T-helper 2 cell treated with Interferon-gamma antibody and Interleukin-4, amounts not matched to agents 5 μg/mL and 100 μg/mL, for 36 hours (primary cell): ENCODE results near the gene ABCA3.

Experiments
- DNase-seq: peaks from one replicate; pipeline ENCODE4 v3.0.0; 2021; ENCODE audit warnings: low spot score
- H3K27ac Mint-ChIP-seq: one replicate; pipeline ENCODE4 v1.8.0; 2021; ENCODE audit warnings: mild to moderate bottlenecking, mixed read lengths
- H3K27me3 Mint-ChIP-seq: one replicate; pipeline ENCODE4 v1.8.0; 2021; ENCODE audit warnings: low read depth, mixed read lengths
- H3K36me3 Mint-ChIP-seq: one replicate; pipeline ENCODE4 v1.8.0; 2021; ENCODE audit warnings: low read depth, mixed read lengths
- H3K4me1 Mint-ChIP-seq: one replicate; pipeline ENCODE4 v1.8.0; 2021; ENCODE audit warnings: low read depth, mixed read lengths
- H3K4me3 Mint-ChIP-seq: one replicate; pipeline ENCODE4 v1.8.0; 2022; ENCODE audit warnings: mild to moderate bottlenecking, moderate library complexity, mixed read lengths
- H3K9me3 Mint-ChIP-seq: one replicate; pipeline ENCODE4 v1.8.0; 2021; ENCODE audit warnings: mixed read lengths

ABCA3 gene

DNA sequence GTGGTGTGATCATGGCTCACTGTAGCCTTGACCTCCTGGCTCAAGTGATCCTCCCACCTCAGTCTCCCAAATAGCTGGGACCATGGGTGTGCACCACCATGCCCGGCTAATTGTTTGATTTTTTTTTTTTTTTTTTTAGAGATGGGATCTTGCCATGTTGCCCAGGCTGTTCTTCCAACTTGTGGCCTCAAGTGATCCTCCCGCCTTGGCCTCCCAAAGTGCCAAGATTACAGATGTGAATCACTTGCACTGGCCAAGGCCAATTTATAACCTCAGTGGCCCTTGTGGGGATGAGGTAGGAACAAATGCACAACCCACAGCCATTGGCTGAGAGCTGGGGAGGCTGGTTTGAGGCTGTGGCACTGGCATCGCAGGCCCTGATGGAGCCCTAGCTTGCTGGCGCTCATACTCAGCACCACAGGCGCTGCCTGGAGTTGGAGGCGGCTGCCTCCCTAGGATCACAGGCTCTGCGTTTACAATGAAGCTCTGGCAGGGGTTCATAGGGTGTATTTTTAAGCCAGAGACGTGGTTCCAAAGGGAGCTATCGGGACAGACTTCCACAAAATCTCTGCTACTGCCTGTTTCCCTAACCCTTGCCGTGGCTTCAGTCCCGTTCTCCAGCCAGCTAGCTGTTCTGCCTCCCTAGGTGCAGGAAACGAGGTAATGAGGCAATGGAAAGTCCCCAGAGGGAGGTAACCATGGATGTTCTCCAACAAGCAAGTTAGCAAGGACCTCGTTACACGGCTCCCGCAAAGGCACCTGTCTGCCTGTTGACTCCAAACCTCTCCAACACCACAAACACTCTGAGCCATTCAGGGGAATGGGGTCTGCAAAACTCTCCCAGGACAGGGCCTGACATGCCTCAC is 2.9 kb downstream of the ABCA3 start:
- Mint-ChIP-seq H3K27ac (no peak overlapping the region), H3K9me3 (no peaks in the 10 kb centered on the region), H3K27me3 (peaks cover 14% of the 10 kb centered on the region), H3K4me1 (peaks cover 8% of the 10 kb centered on the region), H3K4me3 (no peak overlapping the region), H3K36me3 (peaks cover 4% of the 10 kb centered on the region)
- DNase-seq = no peak

DNA sequence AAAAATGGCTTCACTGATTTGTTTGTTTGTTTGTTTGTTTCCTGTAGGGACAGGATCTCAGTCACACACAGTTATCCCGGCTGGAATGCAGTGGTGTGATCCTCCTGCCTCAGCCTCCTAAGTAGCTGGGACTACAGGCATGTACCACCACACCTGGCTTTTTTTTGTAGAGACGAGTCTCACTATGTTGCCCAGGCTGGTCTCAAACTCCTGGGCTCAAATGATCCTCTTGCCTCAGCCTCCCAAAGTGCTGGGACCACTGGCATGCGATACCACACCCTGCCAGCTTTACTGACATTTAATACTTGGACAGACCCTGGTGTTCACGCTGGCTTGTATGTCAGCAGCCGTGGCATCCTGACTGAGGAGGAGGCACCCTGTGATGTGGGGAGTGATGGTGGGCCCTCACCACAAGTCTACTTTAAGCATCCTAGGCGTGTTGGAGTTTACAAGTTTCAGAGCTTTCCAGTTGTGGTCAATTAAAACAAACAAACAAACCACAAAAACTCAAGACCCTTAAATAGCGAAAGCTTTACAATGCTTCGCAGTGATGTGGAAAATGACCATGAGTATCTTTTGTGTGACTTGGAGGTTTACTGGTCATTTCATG is 5.1 kb downstream of the ABCA3 start:
- peaks cover 5% of the 10 kb centered on the region for H3K27me3 Mint-ChIP-seq
- H3K4me3 Mint-ChIP-seq = no peak overlapping the region
- H3K36me3 Mint-ChIP-seq = peaks cover 2% of the 10 kb centered on the region
- H3K4me1 Mint-ChIP-seq = peaks cover 8% of the 10 kb centered on the region
- H3K27ac Mint-ChIP-seq = no peak overlapping the region
- H3K9me3 Mint-ChIP-seq = no peaks in the 10 kb centered on the region
- no peak for DNase-seq

DNA sequence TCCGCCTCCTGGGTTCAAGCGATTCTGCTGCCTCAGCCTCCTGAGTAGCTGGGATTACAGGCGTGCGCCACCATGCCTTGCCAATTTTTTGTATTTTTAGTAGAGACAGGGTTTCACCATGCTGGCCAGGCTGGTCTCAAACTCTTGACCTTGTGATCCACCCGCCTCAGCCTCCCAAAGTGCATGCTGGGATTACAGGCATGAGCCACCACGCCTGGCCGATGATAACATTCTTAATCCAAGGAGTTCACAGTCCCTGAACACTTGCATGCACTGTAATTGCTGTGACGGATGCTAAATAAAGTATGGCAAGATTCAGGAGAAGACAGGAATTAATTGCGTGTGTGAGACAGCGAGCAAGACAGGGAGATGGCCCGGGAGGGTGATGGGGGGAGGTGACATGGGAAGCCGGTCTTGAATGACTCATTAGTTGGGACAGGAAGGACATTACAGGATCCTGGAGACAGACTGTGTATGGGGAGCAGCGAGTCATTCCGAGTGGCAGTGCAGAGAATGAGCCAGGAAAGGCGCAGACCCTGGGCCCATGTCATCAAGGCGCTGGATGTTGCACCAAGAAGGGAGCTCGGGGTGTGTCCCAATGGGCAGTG is 6.7 kb downstream of the ABCA3 start:
- H3K9me3 Mint-ChIP-seq = no peaks in the 10 kb centered on the region
- H3K4me1 Mint-ChIP-seq = no peaks in the 10 kb centered on the region

DNA sequence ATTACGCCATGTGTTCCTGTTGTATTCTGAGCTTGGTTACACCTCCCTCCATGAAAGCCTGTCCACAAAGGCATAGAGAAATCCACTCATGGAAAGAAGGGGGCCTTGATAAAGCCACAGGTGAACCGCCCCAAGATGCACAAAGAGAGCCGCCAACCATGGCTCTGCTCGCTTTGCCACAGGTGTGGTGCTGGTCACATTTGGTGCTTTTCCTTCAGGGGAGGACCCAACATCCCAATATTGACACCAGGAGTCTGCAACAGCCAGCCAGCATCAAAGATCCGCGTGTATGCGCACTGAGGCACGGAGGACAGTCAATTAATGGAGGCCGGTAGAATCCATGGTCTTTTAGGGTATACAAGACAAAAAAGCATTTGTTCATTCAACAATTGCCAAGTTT is 7.3 kb downstream of the ABCA3 start:
- Mint-ChIP-seq H3K4me3 (no peak overlapping the region), H3K9me3 (no peaks in the 10 kb centered on the region), H3K27me3 (peaks cover 2% of the 10 kb centered on the region), H3K27ac (no peak overlapping the region), H3K4me1 (no peaks in the 10 kb centered on the region), H3K36me3 (no peaks in the 10 kb centered on the region)
- no peak for DNase-seq

More for the DNA sequence above, 6.7 kb downstream of the ABCA3 start:
- Mint-ChIP-seq H3K27ac (no peak overlapping the region), H3K36me3 (no peaks in the 10 kb centered on the region), H3K4me3 (no peak overlapping the region), H3K27me3 (peaks cover 2% of the 10 kb centered on the region)
- no peak for DNase-seq

DNA sequence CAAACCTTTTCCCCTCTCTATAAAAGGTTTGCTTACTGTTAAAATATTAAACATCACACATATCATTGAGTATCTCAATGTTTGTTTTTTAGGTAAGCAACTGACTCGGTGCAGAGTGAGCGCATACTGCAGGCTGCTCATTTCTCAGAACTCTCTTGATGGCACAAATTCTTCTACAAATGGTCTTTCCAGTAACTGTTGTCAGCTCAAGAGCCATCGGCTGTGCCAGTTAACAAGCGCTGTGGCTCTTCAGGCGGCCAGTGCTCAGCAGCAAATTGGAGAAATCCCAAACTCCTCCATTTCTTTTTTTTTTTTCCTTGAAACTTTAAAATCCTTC is 8.6 kb downstream of the ABCA3 start:
- H3K27ac Mint-ChIP-seq = no peak overlapping the region
- no peaks in the 10 kb centered on the region for H3K36me3 Mint-ChIP-seq
- H3K4me3 Mint-ChIP-seq = no peak overlapping the region

DNA sequence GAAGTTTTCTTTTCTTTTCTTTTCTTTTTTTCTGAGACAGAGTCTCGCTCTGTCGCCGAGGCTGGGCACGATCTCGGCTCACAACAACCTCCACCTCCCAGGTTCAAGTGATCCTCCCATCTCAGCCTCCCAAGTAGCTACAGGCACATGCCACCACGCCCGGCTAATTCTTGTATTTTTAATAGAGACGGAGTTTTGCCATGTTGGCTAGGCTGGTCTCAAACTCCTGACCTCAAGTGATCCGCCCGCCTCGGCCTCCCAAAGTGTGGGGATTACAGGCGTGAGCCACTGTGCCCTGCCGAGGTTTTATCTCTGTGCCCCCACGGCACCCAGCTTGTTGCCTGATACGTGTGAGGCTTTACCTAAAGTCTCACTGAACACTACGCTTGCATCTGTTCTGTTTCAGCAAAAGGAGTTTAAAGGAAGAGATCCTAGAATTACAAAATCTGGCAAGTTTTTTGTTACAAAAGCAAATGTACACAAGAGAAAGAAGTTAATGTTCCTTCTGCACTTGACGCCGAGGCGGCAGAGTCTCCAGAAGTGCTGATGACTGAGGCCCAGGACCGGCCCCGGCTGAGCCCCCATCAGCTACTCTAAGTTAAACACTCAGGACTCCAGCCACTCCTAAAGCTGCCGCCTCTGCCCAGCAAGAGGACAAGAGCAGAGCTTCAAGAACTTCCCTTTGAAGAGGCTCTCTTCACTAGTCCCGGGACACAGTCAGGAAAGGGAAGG is 9.2 kb downstream of the ABCA3 start:
- H3K9me3 Mint-ChIP-seq = no peaks in the 10 kb centered on the region

More for the DNA sequence above, 8.6 kb downstream of the ABCA3 start:
- no peaks in the 10 kb centered on the region for H3K4me1 Mint-ChIP-seq
- H3K9me3 Mint-ChIP-seq = no peaks in the 10 kb centered on the region
- DNase-seq = no peak
- H3K27me3 Mint-ChIP-seq = peaks cover 2% of the 10 kb centered on the region

DNA sequence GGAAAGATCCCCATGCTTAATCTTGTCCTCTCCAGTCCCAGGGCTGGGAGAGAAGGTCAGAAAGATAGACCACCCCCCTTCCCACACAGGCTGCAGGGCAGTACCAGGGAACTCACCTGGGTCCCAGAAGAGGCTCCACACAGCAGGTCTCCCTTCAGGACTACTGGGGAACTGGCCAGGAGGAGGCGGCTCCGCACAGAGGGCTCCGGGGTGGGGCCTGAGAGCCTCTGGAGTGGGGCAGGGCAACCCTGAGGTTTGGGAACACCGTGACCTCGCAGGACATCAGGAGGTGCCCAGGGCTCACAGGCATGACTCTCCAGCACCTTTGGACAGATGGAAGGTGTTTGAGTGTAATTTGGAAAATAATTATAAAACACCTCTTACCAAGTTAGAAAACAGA is 11.0 kb downstream of the ABCA3 start:
- Mint-ChIP-seq H3K9me3 (no peaks in the 10 kb centered on the region), H3K36me3 (no peaks in the 10 kb centered on the region), H3K4me3 (no peak overlapping the region), H3K27me3 (no peaks in the 10 kb centered on the region), H3K4me1 (no peaks in the 10 kb centered on the region), H3K27ac (no peak overlapping the region)
- no peak for DNase-seq

More for the DNA sequence above, 9.2 kb downstream of the ABCA3 start:
- H3K27ac Mint-ChIP-seq = no peak overlapping the region
- H3K27me3 Mint-ChIP-seq = peaks cover 2% of the 10 kb centered on the region
- H3K4me3 Mint-ChIP-seq = no peak overlapping the region
- no peaks in the 10 kb centered on the region for H3K36me3 Mint-ChIP-seq
- no peaks in the 10 kb centered on the region for H3K4me1 Mint-ChIP-seq
- DNase-seq = no peak

DNA sequence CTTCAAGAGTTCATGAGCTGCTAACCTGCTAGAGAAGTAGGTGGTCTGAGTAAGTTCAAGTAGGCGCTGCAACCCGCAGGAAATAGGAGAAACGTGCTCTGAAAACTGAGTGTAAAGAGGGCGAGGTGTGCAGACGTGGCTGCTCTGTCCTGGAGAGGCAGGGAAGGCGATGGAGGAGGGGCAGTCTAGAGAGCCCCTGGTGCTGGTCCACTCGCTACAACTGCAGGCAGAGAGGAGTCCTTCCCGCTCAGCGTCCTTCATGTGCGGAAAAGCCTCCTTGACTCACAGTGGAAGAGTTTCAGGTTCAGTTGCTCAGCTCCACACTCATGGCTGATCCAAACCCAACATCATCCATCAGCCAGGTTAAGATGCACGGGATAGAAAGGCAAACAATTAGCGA is 12.1 kb downstream of the ABCA3 start:
- no peaks in the 10 kb centered on the region for H3K4me1 Mint-ChIP-seq
- no peak overlapping the region for H3K4me3 Mint-ChIP-seq

DNA sequence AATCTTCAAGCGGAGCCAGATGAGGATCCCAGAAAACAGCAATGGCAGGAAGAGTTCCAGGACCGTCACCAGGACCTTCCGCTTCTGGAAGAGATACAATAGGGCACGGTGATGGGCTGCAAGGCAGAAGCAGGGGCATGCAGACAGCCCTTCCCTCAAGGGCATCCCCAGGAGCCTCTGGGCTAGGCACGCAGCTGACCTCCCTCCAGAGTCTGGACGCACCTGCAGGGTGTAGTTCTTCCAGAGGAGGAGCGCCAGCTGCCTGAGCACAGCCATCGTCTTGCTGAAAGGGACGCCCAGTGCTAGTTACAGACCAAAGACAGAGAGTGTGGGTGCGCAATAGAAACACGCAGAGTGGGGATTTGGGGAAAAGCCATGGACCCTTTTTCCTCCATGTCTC is 14.3 kb downstream of the ABCA3 start:
- H3K27me3 Mint-ChIP-seq = no peaks in the 10 kb centered on the region
- no peak overlapping the region for H3K4me3 Mint-ChIP-seq
- H3K36me3 Mint-ChIP-seq = no peaks in the 10 kb centered on the region
- no peaks in the 10 kb centered on the region for H3K4me1 Mint-ChIP-seq
- no peak overlapping the region for H3K27ac Mint-ChIP-seq
- no peak for DNase-seq
- no peaks in the 10 kb centered on the region for H3K9me3 Mint-ChIP-seq

More for the DNA sequence above, 12.1 kb downstream of the ABCA3 start:
- Mint-ChIP-seq H3K36me3 (no peaks in the 10 kb centered on the region), H3K27me3 (no peaks in the 10 kb centered on the region), H3K9me3 (no peaks in the 10 kb centered on the region), H3K27ac (no peak overlapping the region)
- no peak for DNase-seq

DNA sequence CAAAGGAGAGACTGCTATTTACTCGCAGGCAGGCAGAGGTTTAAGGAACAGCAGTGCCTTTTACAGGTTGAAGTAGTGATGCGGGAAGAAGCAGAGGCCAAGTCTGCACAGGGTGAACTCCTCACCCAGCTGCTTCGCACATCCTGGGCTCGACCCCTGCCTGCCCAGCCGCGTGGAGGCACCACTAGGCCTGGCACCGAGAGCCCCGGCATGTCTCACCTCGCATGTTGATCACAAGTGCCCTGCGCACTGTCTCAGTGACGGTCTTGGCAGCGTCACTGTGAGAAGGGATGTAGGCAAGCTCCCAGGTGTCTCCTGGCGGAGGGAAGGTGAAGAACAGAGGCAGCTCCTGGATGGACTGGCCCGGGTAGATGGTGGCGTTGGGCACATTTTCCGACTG is 14.7 kb downstream of the ABCA3 start:
- DNase-seq = no peak
- no peak overlapping the region for H3K27ac Mint-ChIP-seq
- no peaks in the 10 kb centered on the region for H3K4me1 Mint-ChIP-seq
- no peak overlapping the region for H3K4me3 Mint-ChIP-seq
- no peaks in the 10 kb centered on the region for H3K36me3 Mint-ChIP-seq
- no peaks in the 10 kb centered on the region for H3K27me3 Mint-ChIP-seq
- no peaks in the 10 kb centered on the region for H3K9me3 Mint-ChIP-seq

DNA sequence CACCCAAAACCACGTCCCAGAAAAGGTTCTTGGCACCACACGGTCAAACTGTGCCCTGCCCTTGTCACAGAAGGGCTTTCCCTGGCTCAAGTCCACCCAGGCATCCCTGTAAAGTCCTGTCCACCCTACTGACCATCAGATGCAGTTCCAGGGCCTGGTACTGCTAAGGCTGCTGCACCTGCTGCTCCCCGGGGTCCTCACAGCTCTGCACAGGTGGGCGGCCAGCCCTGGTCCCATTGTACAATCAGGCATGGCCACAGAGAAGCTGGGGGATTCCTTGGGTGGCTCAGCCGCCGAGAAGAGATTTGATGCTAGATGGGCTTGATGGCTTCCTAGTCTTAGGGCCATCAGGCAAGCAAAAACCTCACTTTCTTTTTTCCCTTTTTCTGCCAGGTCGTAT is 15.3 kb downstream of the ABCA3 start:
- Mint-ChIP-seq H3K4me1 (no peaks in the 10 kb centered on the region), H3K27me3 (no peaks in the 10 kb centered on the region), H3K9me3 (no peaks in the 10 kb centered on the region), H3K36me3 (no peaks in the 10 kb centered on the region), H3K4me3 (no peak overlapping the region), H3K27ac (no peak overlapping the region)
- DNase-seq = no peak

DNA sequence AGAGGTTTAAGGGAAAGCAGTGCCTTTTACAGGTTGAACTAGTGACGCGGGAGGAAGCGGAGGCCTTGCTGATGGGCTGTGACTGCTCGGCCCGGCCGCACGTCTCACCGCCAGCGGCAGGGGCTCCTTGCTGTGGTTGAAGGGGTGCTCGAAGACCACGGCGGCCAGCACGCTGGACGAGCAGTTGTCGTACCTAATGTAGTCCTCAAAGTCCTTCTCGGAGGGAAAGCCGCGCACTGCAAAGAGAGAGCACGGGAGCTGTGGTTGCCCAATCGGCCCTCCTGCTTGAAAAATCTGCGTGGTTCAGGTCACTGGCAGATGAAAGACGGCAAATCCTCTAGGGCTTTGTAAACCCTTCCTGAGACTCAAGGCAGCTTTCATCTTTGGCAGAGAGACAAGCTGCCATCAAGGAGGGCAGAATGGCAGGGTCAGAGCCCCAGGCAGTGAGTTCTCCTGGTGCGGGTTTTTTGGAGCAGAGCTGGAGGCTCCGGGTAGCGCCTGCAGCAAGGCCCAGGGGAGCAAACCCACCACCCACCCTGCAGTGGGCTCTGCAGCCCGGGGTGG is 16.1 kb downstream of the ABCA3 start:
- H3K27me3 Mint-ChIP-seq = no peaks in the 10 kb centered on the region
- no peak overlapping the region for H3K27ac Mint-ChIP-seq
- no peak overlapping the region for H3K4me3 Mint-ChIP-seq
- H3K36me3 Mint-ChIP-seq = no peaks in the 10 kb centered on the region
- no peaks in the 10 kb centered on the region for H3K4me1 Mint-ChIP-seq
- DNase-seq = no peak
- H3K9me3 Mint-ChIP-seq = no peaks in the 10 kb centered on the region

DNA sequence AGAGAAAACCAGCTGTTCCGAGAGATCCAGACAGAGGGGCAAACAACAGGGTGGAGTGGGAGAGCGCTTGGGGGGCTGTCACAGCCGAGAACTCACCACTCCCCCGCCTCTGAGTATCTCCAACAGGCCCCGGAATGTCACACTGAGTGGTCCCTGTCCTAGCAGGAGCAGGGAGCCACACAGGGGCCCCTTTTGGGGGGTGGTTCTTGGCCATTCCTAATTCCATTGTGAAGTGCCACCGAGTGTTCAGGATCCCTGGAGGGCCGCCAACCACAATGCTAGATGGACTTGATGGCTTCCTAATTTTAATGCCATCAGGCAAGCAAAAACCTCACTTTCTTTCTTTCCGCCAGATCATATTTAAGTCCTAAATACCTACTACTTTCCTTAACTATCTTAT is 16.8 kb downstream of the ABCA3 start:
- Mint-ChIP-seq H3K9me3 (no peaks in the 10 kb centered on the region), H3K36me3 (no peaks in the 10 kb centered on the region), H3K4me3 (no peak overlapping the region), H3K4me1 (no peaks in the 10 kb centered on the region), H3K27me3 (no peaks in the 10 kb centered on the region), H3K27ac (no peak overlapping the region)
- no peak for DNase-seq

DNA sequence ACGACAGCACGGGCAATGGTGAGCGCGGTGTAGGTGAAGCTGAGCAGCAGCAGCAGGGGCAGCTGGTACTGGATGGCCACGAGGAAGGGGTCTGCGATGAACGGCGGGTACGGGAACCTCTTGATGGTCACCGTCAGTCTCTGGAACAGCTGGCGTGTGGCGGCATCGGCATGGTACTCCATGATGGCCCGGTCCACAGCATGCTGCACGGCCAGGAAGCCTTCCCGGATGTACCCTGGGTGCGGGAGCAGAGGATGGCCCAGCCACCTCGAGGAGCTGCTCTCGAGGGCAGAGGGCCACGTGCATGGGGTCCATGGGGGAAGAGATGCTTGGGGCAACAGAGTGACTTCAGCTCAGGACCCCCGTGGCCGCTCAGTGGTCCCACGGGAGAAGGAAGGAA is 20.9 kb downstream of the ABCA3 start:
- H3K27me3 Mint-ChIP-seq = no peaks in the 10 kb centered on the region
- H3K27ac Mint-ChIP-seq = no peak overlapping the region
- H3K36me3 Mint-ChIP-seq = no peaks in the 10 kb centered on the region
- DNase-seq = no peak
- H3K4me3 Mint-ChIP-seq = no peak overlapping the region
- H3K4me1 Mint-ChIP-seq = no peaks in the 10 kb centered on the region
- H3K9me3 Mint-ChIP-seq = no peaks in the 10 kb centered on the region
